ENCODE data around the gene ENDOG. TPM values are rescaled to one million over a fixed set of nuclear protein-coding genes. Genes with fewer than 3 reads are reported as not detected.

ENDOG gene
- total RNA-seq, 6 experiments from 2014 or later = 22.4 to 50.1 (median 41.0) TPM

- 77% methylated on average over 7 of the region's 7 CpGs for WGBS (ENCODE audit: insufficient coverage, low coverage, low lambda C conversion rate, missing lambda C conversion rate)
- Histone ChIP-seq H3K27ac (no peak overlapping the region), H3K4me1 (no peaks in the 10 kb centered on the region), H3K27me3 (no peaks in the 10 kb centered on the region), H3K9me3 (no peaks in the 10 kb centered on the region), H3K4me3 (no peak overlapping the region), H3K36me3 (no peaks in the 10 kb centered on the region)
- intact Hi-C loops (cut with DNase I) = no loop called here
- DNase-seq = no peak
- no peak for TF ChIP-seq CTCF (IDR thresholded peaks at IDR 0.05)
- no peak for TF ChIP-seq POLR2A (IDR thresholded peaks at IDR 0.05)
- no peak for ATAC-seq
Observed at GRCh38 chr9:128781187-128782070, 36.9 kb upstream of the ENDOG start.

- DNase-seq (no peak), ATAC-seq (no peak)
- Histone ChIP-seq H3K27me3 (no peaks in the 10 kb centered on the region), H3K4me1 (peaks cover 0 to under 1% (median 0%) of the 10 kb centered on the region in 4 donors), H3K4me3 (no peak overlapping the region), H3K9me3 (no peaks in the 10 kb centered on the region), H3K27ac (no peak overlapping the region), H3K36me3 (no peaks in the 10 kb centered on the region)
- WGBS (ENCODE audit: insufficient coverage, low coverage, low lambda C conversion rate, missing lambda C conversion rate) = no CpG with 5 or more reads among the region's 1 CpG
- TF ChIP-seq CTCF (IDR thresholded peaks at IDR 0.05) = no peak
- no peak for TF ChIP-seq POLR2A (IDR thresholded peaks at IDR 0.05)
- intact Hi-C loops (cut with DNase I) = no loop called here
Observed at GRCh38 chr9:128782669-128783068, 35.6 kb upstream of the ENDOG start.

- Histone ChIP-seq H3K9me3 (no peaks in the 10 kb centered on the region), H3K4me3 (no peak overlapping the region), H3K27ac (no peak overlapping the region), H3K4me1 (peaks cover 0 to 10% (median 2%) of the 10 kb centered on the region in 4 donors), H3K36me3 (peaks cover 0 to 2% (median 0%) of the 10 kb centered on the region in 4 donors), H3K27me3 (no peaks in the 10 kb centered on the region)
- intact Hi-C loops (cut with DNase I) = no loop called here
- TF ChIP-seq CTCF (IDR thresholded peaks at IDR 0.05) (no peak), POLR2A (IDR thresholded peaks at IDR 0.05) (no peak)
- 84% methylated on average over 6 of the region's 6 CpGs for WGBS (ENCODE audit: insufficient coverage, low coverage, low lambda C conversion rate, missing lambda C conversion rate)
- ATAC-seq (no peak), DNase-seq (no peak)
Observed at GRCh38 chr9:128785427-128785826, 32.9 kb upstream of the ENDOG start.

GRCh38 chr9:128786681-128787601 is 31.4 kb upstream of the ENDOG start, which contains the start of gene TBC1D13:
TBC1D13 (plus strand) TSS chr9:128787253; CDS start chr9:128787354, 101 bp downstream.
- TF ChIP-seq CTCF (IDR thresholded peaks at IDR 0.05) (no peak), POLR2A (IDR thresholded peaks at IDR 0.05) (peak; percentile 47)
- peak; percentile 98 to 99 (median 98) for ATAC-seq
- WGBS (ENCODE audit: insufficient coverage, low coverage, low lambda C conversion rate, missing lambda C conversion rate) = 25% methylated on average over 21 of the region's 64 CpGs
- H3K27ac ChIP-seq = peak within 1 kb of the TSS; percentile 65 to 84 (median 66)
- DNase-seq = peak; percentile 90 to 94 (median 93)
- peaks cover 0 to 10% (median 2%) of the 10 kb centered on the region in 4 donors for H3K4me1 ChIP-seq
- intact Hi-C loops (cut with DNase I) = no loop called here
- no peaks in the 10 kb centered on the region for H3K9me3 ChIP-seq
- H3K36me3 ChIP-seq = peaks cover 0 to 15% (median 1%) of the 10 kb centered on the region in 4 donors
- no peaks in the 10 kb centered on the region for H3K27me3 ChIP-seq
- peak within 1 kb of the TSS; percentile 82 to 100 (median 99) for H3K4me3 ChIP-seq
